ENCODE results near the gene HOXA9. TPM values are rescaled to one million over a fixed set of nuclear protein-coding genes. Genes with fewer than 3 reads are reported as not detected.

HOXA9 gene
- total RNA-seq, 2 experiments from 2014 or later = not detected

- ChIA-PET POLR2A (no interaction called here), CTCF (interaction anchor here (1.5 to 1.6 kb wide), 2 partner anchors 14 to 23 kb away, joined by 6 read pairs; no protein-coding TSS in a partner anchor)
- no peak for ATAC-seq
- Mint-ChIP-seq H3K4me3 (no peak overlapping the region), H3K4me1 (ENCODE audit: low read depth) (peaks cover 18% of the 10 kb centered on the region), H3K9me3 (no peaks in the 10 kb centered on the region), H3K36me3 (ENCODE audit: low read depth) (no peaks in the 10 kb centered on the region), H3K27me3 (peaks cover 69% of the 10 kb centered on the region), H3K27ac (no peak overlapping the region)
- TF ChIP-seq, protein P1, sequence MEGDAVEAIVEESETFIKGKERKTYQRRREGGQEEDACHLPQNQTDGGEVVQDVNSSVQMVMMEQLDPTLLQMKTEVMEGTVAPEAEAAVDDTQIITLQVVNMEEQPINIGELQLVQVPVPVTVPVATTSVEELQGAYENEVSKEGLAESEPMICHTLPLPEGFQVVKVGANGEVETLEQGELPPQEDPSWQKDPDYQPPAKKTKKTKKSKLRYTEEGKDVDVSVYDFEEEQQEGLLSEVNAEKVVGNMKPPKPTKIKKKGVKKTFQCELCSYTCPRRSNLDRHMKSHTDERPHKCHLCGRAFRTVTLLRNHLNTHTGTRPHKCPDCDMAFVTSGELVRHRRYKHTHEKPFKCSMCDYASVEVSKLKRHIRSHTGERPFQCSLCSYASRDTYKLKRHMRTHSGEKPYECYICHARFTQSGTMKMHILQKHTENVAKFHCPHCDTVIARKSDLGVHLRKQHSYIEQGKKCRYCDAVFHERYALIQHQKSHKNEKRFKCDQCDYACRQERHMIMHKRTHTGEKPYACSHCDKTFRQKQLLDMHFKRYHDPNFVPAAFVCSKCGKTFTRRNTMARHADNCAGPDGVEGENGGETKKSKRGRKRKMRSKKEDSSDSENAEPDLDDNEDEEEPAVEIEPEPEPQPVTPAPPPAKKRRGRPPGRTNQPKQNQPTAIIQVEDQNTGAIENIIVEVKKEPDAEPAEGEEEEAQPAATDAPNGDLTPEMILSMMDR (IDR thresholded peaks at IDR 0.05) = no peak
- intact Hi-C loops (cut with micrococcal nuclease) = no loop called here
- no peak for DNase-seq
Observed at GRCh38 chr7:27181795-27182275, 16.5 kb upstream of the HOXA9 start.

GRCh38 chr7:27180431-27181420 lies 15.4 kb upstream of the HOXA9 start:
- Mint-ChIP-seq H3K9me3 (no peaks in the 10 kb centered on the region), H3K27me3 (peaks cover 69% of the 10 kb centered on the region), H3K36me3 (ENCODE audit: low read depth) (no peaks in the 10 kb centered on the region), H3K4me1 (ENCODE audit: low read depth) (peaks cover 15% of the 10 kb centered on the region), H3K4me3 (no peak overlapping the region), H3K27ac (no peak overlapping the region)
- ChIA-PET POLR2A (no interaction called here), CTCF (interaction anchor here (0.7 to 10.4 kb wide), 27 partner anchors 8 to 1288 kb away, joined by 3 to 61 read pairs (median 5); partner anchors contain the start of genes EVX1, HOXA3 and HOXA7)
- intact Hi-C loops (cut with micrococcal nuclease) = no loop called here
- no peak for ATAC-seq
- TF ChIP-seq, protein P1 (IDR thresholded peaks at IDR 0.05) = no peak
- no peak for DNase-seq

DNA sequence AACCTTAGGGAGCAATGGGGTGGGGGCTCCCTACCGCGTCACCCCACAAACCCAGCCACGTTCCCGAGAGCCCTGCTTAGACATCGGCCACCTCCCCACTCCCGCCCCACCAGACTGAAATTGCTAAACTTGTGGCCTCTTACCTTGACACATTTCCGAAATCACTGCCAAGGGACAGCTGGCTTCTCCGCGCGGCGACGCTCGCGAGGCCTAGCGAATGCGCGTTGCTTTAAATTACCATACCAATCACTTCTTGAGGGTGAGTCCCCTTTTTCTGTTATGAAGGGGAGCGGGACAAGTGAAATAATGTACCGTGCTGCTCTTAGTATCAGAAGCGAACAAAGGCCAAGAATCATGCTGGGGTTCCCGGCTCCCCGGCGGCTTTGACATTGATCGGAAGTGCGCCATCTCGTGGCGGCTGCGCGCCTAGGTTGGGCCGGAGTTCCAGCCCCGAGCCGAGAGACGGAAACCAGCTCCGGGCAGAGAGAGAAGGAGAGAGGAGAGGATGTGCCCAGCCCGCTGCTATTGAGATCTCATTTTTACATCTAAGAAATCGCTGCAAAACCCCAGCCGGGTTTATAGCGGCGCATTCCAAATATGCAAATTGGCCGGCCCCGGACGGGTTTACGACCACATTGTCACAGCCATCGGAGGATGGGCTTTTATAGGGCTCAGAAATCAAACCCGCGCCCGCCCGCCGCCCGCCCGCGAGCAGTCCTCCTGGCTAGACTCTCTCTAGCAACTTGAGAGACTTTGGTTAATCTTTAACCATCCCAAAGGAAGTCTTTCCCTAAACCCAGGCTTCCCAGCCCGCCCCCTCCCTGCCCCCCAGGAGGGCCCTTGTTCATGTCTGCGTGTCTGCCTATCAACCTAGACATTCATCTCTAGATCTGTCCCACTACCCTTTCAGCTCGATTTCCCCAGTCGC lies 14.4 kb upstream of the HOXA9 start:
- Mint-ChIP-seq H3K27ac (no peak overlapping the region), H3K4me3 (no peak overlapping the region), H3K9me3 (no peaks in the 10 kb centered on the region), H3K36me3 (ENCODE audit: low read depth) (no peaks in the 10 kb centered on the region), H3K4me1 (ENCODE audit: low read depth) (peaks cover 5% of the 10 kb centered on the region), H3K27me3 (peaks cover 68% of the 10 kb centered on the region)
- TF ChIP-seq, protein P1 (IDR thresholded peaks at IDR 0.05) = peak; percentile 84
- DNase-seq = peak; percentile 73
- ATAC-seq = peak; percentile 78
- intact Hi-C loops (cut with micrococcal nuclease) = no loop called here
- CTCF ChIA-PET = interaction anchor here (0.6 to 10.4 kb wide), 37 partner anchors 9 to 1287 kb away, joined by 3 to 61 read pairs (median 4); partner anchors contain the start of genes EVX1, HOXA3 and HOXA7
- POLR2A ChIA-PET = no interaction called here

DNA sequence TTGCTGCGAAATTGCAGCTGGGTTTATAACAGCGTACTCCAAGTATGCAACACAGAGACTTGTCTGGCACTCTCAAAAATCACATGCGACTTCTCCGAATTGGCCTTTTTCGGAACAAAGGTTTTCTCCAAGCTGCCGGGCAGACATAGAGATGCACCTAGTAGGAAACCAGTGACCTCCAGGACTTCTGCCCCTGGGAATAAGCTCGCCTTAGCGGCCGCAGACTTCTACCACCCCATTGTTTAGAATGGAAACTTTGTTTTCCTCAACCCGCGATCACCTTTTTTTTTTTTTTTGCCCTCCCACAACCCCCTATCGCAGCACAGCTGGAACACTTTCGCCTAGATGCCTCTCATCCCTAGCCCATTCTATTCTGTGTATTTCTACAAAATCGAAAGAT lies 13.7 kb upstream of the HOXA9 start:
- Mint-ChIP-seq H3K9me3 (no peaks in the 10 kb centered on the region), H3K27me3 (peaks cover 70% of the 10 kb centered on the region), H3K4me1 (ENCODE audit: low read depth) (peaks cover 6% of the 10 kb centered on the region), H3K36me3 (ENCODE audit: low read depth) (no peaks in the 10 kb centered on the region), H3K27ac (no peak overlapping the region), H3K4me3 (no peak overlapping the region)
- no peak for ATAC-seq
- intact Hi-C loops (cut with micrococcal nuclease) = no loop called here
- CTCF ChIA-PET = interaction anchor here (0.6 to 10.4 kb wide), 29 partner anchors 9 to 1287 kb away, joined by 3 to 61 read pairs (median 5); partner anchors contain the start of genes EVX1 and HOXA6
- no peak for DNase-seq
- TF ChIP-seq, protein P1 (IDR thresholded peaks at IDR 0.05) = no peak
- POLR2A ChIA-PET = no interaction called here

Data from activated CD8-positive, alpha-beta T cell treated with anti-CD3 and anti-CD28 coated beads for 36 hours (primary cell).